AG20443 (cell line): ENCODE data around the gene CCR6.

ENCODE experiments used
- DNase-seq: peaks from one replicate; pipeline ENCODE4 v3.0.0; 2012; ENCODE audit warnings: low spot score, mixed read lengths

CCR6 gene

DNA sequence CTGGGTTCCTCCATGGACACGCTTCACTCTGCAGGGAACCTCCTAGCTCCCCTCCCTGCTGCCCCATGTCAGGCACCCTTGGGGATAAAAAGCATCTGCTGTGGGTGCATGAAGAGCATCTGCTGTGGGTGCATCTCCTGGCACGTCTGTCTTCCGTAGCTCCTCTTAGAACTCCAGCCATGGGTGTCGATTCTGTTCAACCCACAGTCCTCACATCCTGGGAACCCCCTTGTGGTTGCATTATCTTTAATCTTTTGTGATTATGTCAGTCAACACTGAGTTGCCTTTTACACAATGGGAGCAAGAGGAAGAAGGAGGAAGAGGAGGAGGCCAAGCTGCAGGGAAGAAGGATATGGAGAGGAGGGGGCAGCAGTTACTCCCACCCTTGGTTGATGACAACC lies 24.1 kb upstream of the CCR6 start:
- no peak for DNase-seq

DNA sequence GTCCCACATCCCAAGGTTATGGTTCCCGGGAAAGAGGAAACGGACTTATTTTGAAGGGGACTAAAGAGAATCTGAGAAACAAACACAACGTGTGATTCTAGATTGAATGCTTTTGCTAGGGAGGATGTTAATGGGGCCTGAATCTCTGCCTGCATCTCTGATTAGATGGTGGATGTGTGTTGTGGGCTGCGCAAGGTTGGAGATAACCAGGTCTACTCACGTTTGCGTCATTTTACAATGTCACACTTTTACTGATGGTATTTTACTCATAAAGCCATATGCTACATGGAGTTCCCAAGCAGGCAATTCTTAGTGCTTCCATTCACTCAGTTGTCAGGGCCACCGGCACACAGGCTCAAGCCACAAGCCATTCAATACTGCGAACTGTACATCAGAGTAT lies 23.2 kb upstream of the CCR6 start:
- no peak for DNase-seq

DNA sequence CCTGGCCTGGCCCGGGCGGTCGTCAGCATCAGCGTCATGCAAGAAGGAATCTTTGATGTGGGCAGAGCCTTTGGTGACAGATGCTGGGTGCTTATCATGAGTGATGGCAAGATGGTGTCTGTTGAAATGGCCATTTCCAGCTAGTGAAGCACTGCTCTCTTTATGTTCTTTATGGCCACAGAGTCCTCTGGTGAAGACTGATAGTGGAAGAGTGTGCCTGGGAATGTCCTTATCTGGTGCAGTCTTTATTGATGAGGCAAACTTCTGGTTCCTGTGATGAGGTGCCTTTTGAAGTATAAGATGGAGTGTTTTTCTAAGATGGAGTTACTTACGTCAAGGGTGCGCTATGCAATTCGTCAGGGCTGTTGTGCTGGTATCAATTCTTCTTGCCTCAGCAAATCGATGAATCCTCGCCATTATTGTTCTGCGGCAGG lies 22.6 kb upstream of the CCR6 start:
- no peak for DNase-seq

DNA sequence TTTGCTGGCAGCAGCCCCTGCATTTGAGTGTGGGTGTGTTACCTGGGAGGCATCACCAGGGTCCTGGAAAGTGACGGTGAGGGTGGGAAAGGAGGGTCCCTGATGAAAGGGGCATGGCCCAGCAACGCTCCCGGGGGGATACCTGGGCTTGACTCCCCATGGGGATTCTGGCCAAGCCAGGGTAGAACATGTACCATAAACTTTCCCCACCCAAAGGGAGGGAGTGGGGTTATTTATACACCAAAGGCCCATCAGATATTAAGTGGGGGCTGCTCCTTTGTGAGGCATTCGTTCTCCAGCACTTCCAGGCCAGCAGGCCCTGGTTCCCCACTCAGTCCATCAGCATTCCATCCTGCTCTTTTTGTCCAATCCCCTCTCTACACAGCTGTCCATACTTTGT lies 20.6 kb upstream of the CCR6 start:
- no peak for DNase-seq

DNA sequence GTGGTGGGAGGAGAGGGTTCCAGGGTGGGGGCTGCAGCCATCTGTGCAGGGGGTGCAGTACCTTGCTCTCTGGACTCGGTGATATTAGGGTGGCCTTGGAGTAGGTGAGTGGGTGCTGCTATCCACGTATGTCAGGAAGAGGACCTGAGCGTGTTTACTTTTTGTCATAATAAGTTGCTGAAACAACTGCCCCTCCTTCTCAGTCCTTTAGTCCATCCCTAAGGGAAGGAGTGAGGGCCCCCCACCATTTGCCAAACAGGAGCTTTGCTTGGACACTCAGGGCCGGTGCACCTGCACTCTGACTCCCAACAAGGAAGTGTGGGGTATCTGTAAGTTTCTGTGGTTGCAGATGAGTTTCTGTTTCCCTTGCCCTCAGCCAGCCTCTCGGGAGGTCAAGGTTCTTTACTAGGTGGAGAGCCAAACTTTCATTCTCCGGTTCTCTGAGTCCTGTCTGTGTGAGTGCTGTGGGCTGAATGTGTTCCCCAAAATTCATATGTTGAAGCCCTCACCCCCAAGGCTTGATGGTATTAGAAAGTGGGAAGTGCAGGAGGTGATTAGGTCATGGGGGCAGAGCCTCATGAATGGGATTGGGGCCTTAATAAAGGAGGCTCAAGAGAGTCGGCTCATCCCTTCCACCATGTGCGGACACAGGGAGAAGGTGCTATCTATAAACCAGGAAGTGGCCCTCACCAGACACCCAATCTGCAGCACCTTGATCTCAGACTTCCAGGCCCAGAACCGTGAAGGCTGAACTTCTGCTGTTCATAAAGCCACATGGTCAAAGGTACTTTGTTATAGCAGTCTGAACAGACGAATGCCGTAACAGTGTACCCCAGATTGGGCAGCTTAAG lies 19.6 kb upstream of the CCR6 start:
- DNase-seq = no peak

DNA sequence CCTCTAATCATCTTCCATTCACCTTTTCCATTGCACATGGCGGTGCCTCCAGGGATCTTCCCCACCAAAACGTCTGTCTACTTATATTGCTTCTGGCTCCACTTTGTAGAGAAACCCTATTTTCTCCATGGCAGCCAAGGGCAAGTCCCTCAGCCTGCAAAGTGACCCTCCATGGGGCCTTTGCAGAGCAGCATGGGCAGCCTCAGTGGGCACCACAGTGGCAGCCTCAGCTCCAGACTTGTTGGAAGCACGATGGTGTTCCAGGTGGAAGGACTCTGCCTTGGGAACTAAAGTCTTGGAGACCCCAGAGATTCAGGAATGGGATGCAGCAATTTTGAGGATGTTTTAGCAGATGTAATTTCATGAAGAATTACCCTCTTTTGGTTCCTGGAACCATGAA lies 18.5 kb upstream of the CCR6 start:
- no peak for DNase-seq

DNA sequence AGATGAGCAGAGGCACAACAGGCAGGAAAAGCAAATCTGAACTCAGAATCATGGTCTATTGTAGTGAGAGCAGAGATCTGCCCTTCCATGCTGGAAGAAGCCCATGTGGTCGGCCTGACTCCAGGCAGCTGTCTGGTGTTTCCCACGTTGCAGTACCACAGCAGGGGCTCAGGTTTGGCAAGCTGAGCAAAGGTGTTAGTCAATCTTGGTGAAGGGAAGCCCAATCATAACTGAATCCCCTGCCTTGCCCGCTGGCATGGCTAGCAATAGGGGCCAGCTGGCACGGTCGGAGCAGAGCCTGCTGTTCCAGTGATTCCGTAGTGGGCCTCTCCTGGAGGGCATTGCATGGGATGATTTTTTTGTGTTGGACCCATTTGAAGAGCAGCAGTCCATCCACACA lies 17.8 kb upstream of the CCR6 start:
- no peak for DNase-seq

DNA sequence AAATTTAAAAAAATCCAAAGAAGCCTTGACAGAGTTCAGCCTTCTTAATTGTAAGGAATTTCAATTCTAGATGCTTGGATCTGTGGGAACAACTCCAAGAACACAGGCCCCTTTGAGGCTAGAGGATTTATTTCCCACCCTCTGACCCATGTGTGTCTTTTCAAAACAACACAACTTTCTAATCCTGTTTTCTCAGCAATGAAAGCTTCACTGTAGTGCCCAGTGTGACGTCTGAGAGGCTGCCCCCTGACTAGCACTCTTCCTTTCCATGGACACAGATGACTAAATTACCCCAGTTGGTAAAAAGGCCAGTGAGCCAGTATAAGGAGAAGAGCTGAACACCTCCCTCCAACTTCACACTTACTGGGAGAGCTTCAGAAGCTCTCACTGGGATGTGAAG lies 16.5 kb upstream of the CCR6 start:
- DNase-seq = no peak

DNA sequence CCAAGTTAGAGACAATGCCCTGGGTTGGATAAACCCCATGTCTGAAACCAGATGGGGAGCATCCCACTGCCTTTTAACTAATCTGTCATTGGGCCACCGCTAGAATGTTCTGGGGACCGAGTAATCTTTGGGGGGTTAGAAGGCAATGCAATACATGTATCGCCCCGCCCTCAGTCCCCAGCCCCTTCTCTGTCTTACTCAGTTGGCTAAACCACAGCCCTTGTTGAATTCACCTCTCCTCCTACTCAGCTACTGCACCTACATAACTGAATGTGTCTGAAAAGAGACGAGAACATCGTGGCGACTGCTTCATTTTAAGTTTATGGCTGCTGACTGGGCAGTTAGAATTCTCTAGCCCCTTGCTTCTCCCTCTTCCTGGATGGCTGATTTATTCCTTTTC lies 15.1 kb upstream of the CCR6 start:
- no peak for DNase-seq

DNA sequence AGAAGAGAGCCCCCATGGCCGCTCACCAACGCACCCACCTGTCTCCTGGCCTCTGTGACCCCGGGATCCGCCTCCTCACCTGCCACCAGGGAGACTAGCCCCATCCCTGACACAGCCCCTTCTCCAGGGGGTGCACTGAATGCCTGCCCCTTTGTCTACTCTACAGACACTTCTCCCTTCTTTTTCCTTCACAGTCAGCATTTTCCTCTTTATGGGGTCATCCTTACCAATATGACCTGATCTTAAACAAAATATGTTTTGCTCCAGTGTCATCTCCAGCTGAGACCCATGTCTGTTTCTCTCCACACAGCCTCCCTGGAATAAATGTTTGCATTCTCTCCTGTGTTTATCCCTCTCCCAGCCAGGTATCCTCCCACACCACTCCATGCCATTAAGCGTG lies 14.6 kb upstream of the CCR6 start:
- DNase-seq = no peak

DNA sequence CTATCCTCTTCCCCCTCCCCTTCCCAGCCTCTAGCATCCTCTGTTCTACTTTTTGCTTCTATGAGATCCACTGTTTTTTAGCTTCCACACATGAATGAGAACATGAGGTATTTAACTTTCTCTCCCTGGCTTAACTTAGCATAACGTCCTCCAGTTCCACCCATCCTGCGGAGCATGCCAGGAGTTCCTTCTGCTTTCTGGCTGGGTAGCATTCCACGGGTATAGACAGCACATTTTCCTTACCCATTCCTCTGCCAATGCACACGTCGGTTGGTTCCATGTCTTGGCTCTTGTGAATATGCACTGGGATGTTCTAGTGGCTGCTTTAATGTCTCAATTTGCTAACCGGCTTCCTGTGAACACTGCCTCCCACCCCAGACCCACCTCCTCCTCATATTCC lies 13.2 kb upstream of the CCR6 start:
- DNase-seq = no peak

DNA sequence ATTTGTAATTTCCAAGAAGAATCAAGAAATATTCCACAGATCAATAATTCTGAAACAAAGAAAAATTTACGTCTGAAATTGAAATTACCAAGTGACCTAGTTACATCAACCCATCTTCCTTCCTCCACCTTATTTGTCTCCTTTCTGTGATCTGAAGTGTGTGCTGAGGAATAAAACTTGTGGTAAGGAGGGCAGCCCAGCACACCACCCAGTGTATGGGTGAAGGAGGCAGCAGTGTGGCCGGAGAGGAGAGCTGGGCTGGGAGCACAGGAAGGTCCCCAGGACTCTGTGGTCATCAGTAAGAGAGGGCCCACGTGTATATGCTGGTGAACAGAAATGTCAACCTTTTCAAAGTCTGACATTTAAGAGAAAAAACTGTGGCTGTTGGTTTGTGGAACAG lies 11.3 kb upstream of the CCR6 start:
- no peak for DNase-seq

DNA sequence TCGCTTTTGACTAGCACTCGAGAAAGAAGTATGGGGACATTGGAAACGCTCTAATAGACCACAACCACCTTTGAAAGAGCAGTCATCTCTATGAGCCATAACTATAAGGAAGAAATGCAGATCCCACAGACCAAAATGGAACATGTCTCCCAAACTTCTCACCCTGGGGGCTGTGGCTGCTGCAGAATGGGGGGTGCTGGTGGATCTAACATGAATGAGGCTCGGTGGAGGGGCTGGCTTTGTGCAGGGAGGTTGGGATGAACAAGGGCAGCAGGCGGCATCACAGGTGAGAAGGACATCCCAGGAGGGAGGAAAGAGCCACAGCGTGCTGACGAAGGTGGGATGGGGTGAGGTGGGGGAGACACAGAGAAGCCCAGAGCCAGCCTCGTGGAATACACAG lies 10.5 kb upstream of the CCR6 start:
- DNase-seq = no peak

DNA sequence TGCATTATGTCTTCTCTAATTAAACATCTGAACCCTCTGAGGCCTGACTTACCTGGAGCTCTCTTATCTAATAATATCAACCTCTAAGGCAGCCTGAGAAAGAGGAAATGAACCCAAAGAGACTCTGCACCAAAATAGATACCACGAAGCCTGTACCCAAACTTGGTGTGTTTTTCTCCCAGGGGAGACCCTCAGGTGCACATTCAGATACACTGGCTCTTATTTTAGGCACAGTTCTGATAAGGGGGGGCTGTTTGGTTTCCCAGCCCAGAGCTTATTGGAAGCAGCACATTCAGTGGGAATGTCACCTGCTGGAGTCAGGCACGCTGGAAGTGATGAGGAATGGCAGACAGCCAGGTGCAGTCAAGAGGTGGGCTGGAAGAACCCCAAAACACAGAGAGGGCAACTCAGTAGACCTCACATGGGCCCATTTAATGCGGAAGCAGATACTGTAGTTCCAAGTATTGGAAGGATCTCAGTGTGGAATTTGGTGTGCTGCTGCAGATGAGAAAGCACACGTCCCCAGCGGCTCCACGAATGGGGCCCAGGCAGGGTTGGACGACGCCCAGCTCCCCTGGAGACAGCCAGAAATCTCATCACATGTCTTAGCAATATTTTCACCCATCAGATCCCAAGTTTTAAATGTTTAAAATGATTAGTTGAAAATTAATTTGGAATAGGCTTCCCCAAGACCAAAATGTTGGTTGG lies 9.7 kb upstream of the CCR6 start:
- DNase-seq = no peak

DNA sequence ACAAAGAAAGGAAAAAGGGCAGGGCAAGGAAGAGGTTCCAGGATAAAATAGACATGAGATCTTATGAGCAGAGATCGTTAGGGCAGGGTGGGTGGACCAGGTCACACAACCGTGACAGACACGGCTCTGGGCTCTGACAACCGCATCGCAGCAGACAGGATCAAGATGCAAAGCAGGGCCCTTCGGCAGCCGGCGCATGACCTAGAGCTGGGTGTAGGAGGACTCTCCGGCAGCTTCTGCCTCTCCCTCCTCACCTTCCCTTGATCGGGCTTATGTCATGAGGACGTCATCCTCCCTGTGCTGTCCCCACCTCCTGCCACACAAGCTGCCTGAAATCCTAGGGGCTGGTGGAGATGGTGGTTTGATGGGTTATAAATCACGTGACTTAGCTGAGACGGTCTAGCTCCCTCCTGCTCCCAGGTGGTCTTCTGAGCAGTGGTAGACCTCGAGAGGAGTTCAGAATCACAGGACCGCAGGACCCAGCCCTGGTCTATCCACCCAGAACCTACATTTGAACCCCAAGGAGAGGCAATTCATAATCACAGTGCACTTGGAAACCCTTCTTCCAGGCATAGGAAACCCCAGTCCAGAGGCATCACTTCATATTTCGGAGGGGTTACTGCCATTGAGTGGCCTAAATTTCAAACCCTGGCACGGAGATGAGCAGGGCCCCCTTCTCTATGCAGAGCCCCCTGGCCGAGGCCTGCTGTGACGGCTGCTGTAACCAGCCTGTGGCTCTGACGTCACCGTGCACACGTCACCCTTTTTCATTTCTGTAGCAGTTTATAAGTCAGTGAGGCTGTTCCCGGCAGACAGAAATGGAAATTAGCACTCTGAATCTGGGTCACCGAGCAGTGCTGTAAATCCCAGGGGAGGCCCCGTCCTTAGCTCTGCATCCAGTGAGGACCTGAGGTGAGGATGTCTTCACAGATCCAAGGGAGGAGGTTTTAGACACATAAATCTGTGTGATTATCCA lies 8.7 kb upstream of the CCR6 start:
- DNase-seq = no peak

DNA sequence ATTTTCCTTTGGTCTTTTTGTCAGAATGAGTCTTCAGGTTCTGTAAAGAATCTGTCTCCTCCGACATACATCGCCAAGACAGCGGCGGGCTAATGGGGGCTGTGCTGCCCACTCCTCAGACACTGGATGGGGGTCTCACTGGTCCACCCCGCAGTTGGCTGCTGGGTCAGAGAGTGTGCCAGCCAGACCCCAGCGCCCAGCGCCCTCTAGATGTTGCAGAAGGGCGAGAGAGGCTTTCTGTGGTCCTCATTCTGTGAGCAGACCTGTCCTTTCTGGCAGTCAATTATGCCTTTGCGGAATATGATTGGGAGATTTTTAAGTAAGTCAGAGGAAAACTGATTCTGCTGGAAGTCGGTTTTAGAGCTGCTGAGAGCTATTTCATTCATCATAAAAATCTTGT lies 7.8 kb upstream of the CCR6 start:
- DNase-seq = no peak

DNA sequence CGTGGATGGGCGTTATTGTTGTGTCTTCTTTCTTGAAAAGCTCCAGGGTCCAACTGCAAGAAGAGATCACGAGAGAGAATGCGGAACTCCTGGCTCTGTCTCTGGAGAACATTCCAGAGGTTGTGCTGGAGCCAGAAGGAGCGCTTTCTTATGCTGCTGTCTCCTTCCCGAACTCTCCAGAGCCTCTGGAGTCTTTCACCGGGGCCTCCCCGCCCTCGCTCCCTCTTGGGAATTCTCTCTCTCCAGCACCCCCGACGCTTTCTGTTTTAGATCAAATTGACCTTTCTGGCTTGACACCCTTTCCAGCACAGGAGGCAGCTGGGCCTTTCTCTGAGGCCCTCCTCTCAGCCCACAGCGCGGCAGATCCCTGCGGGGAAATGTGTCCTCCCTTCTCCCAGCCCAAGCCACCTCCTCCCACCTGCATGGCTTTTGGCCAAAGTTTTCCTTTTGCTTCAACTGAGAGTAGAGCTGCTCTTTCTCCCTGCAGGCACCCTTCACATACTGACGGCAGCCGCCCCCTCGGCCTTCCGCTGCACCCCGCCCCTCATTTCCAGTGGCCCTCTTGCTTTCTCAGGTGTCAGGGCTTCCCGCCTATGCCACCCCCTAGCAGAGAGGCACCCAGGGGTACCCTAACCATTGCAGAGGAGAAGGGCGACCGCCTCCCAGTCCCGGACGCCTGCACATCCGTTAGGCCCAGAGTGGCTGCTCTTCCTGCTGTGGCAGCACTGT lies 6.6 kb upstream of the CCR6 start:
- peak; percentile 32 for DNase-seq

DNA sequence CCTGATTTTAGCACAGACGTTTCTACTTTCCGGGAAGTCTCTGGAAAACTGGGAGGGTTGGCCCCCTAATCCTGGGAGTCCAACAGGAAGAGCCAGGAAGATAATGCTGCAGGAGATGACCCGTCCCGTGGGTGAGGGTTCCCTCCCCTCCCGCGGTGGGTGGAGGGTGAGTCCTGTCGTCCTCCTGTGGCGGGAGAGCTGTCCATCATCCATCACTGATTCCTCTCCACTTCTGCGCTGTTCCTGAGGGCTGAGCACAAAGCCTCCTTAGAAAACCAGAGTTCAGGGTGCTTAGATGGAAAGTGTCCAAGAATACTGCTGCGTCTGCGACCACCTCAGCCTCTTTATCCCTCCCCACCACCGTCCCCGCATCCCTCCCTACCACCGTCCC lies 6.1 kb upstream of the CCR6 start:
- no peak for DNase-seq

DNA sequence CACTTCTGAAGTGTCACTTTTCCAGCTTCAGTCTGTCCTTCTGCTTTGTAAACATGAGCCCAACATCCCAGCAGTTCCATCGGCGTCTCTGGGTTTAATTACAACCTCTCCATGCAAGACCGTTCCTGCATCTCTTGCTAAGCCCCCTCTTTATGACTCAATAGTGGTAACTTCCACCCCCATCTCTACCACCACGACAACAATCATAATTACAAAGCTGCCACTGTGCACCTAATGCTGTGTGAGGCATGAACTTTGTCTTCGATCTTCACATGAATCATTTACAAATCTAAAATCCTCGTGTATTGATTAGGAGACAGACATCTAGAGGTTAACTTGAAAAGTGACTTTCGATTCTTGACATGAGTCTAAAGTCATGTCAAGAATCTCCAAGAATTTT lies 4.9 kb upstream of the CCR6 start:
- DNase-seq = no peak

DNA sequence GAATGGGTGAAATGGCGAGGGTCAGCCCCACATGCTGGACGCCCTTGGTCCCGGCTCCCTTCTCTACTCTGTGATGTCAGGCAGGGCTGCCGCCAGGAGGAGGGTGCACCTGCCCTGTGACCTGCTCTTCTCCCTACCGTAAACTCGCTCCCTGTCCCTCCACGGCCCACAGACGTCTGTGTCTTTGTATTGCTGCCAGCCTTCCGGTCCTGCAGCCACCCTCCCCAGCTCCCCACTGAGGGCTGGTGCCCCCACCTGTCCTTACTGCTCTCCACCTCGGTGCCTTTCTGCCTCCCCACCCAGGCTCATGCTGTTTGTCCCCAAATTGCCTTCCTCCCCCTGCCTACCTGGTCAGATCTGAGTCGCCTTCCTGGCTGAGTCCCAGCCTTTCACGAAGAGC lies 4.1 kb upstream of the CCR6 start:
- DNase-seq = no peak

DNA sequence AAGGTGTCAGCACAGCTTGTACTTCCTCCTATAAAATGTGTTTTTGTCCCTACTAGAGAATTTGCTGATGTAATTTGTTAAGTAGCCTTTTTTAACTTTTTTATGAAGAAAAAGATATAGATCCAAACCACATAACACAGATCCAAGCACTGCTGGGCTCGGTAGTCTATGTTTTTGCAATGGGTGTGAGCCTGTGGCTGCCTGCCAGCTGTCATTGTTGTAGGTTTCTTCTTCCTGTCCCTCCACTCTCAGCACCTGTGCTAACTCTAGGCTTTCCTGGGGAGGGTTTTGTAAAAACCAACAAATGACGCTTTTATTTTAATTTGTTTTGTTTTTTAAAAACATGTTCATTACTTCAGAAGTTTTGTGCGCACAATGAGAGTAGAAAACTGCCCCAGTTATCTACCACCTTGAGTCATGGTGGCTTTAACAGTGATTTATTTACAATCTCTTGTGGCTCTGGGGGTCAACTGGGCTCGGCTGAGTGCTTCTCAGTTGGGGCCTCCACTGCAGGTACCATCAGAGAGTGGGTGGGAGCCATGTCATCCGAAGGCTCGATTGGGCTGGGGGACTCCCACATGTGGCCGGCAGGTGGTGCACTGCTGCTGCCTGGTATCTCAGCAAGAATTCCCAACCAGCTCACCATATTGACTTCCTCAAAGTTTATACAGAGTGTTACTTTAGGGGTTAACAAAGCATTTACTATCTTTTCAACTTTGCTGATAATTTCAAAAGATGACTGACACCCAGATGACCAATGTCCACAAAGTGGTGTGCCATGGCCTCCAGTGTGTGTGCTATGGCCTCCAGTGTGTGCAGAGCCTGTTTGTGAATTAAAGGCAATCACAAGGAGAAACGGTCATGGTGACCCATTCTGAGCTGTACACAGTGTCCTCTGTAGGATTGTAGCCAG lies 3.0 kb upstream of the CCR6 start:
- DNase-seq = no peak
